HuH-7 (cell line): ENCODE data around the gene RNU7-1.

ENCODE experiments used
- DNase-seq: peaks from one replicate; pipeline ENCODE4 v3.0.0; 2011; ENCODE audit warnings: low spot score

The RNU7-1 gene

DNA sequence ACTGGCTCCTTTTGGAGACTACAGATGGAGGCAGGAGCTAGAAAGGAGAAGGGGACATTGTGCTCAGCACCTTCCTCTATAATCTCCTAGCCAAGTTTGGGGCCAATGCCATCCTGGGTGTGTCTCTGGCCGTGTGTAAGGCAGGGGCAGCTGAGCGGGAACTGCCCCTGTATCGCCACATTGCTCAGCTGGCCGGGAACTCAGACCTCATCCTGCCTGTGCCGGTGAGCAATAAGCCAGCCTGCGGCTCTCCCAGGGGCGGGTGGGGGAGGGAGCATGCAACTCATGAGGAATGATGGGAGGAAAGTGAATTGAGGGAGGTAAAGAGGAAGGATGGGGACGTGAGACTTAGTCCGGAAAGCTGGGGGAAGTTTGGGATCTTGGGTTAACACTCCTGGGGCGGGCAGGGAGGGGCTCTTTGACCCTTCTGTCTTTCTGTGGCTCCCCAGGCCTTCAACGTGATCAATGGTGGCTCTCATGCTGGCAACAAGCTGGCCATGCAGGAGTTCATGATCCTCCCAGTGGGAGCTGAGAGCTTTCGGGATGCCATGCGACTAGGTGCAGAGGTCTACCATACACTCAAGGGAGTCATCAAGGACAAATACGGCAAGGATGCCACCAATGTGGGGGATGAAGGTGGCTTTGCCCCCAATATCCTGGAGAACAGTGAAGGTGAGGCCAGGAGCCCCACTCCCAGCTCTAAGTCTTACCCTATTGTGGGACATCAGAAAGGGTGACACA lies 26.0 kb upstream of the RNU7-1 start:
- no peak for DNase-seq

DNA sequence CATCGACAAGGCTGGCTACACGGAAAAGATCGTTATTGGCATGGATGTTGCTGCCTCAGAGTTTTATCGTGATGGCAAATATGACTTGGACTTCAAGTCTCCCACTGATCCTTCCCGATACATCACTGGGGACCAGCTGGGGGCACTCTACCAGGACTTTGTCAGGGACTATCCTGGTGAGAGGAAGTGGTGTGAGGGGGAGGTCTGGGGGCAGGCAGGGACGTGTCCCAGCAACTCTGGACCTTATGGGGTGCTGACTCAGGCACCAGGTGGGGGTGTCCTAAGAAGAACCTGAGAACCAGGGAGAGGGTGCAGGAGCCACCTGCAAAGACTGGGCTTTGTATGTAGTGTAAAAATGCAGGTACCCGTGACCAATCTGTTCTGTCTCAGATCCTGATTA lies 24.0 kb upstream of the RNU7-1 start:
- no peak for DNase-seq

DNA sequence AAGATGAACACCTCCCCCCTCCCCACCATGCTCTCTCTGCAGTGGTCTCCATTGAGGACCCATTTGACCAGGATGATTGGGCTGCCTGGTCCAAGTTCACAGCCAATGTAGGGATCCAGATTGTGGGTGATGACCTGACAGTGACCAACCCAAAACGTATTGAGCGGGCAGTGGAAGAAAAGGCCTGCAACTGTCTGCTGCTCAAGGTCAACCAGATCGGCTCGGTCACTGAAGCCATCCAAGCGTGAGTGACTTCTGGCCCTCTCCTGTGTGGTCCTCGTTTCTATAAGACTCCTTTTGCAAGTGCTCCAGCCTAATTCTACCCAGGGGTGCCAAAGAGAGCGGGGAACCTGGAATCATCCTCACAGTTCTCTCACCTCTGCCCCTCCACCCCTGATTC lies 22.1 kb upstream of the RNU7-1 start:
- DNase-seq: no peak

DNA sequence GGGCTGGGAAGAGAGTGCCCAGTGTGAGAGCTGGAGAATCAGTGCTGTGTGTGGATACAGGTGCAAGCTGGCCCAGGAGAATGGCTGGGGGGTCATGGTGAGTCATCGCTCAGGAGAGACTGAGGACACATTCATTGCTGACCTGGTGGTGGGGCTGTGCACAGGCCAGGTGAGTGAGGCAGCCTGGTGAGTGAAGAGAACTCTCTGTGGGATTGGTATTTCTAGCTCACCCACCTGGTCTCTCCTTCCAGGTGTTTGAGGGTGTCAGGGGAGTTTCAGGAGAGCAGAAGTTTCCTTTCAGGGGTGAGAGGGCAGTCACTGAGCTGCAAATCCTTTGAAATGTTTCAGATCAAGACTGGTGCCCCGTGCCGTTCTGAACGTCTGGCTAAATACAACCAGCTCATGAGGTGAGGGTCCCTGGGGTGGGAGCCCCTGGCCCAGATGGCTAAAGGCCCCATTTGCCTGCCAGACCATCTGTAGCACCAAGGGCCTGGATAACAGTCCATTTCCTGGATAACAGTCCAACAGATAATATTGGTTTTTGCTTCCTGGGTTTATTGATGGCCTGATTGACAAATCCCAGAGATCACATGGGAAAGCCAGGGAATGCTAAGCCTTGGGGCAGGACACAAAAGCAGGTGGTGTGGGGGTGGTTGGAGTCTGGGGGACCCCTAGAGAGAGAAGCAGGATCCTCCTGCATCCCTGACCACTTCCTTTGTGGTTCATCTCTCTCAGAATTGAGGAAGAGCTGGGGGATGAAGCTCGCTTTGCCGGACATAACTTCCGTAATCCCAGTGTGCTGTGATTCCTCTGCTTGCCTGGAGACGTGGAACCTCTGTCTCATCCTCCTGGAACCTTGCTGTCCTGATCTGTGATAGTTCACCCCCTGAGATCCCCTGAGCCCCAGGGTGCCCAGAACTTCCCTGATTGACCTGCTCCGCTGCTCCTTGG lies 21.3 kb upstream of the RNU7-1 start:
- no peak for DNase-seq

DNA sequence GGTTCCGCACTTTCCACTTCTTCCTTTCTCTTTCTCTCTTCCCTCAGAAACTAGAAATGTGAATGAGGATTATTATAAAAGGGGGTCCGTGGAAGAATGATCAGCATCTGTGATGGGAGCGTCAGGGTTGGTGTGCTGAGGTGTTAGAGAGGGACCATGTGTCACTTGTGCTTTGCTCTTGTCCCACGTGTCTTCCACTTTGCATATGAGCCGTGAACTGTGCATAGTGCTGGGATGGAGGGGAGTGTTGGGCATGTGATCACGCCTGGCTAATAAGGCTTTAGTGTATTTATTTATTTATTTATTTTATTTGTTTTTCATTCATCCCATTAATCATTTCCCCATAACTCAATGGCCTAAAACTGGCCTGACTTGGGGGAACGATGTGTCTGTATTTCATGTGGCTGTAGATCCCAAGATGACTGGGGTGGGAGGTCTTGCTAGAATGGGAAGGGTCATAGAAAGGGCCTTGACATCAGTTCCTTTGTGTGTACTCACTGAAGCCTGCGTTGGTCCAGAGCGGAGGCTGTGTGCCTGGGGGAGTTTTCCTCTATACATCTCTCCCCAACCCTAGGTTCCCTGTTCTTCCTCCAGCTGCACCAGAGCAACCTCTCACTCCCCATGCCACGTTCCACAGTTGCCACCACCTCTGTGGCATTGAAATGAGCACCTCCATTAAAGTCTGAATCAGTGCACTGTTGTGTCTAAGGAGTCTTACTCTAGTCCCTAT lies 20.4 kb upstream of the RNU7-1 start:
- no peak for DNase-seq

DNA sequence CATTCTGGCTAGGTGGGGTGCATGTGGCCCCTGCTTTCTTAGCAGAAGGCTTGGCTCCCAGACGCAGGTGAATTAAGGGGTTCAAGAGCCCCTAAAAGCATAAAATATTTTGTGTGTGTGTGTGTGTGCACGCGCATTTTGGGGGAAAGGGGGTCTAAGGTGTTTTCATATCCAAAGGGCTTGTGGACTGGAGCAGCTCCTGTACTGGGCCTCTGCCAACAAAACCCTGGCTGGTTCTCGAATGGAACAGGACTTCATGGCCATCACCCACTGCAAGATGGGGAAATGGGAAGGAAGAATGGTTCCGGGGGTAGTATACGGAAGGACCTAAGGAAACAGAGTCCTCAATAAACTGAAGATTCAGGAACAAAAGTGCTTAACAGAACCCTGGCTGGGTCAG lies 19.8 kb upstream of the RNU7-1 start:
- no peak for DNase-seq

DNA sequence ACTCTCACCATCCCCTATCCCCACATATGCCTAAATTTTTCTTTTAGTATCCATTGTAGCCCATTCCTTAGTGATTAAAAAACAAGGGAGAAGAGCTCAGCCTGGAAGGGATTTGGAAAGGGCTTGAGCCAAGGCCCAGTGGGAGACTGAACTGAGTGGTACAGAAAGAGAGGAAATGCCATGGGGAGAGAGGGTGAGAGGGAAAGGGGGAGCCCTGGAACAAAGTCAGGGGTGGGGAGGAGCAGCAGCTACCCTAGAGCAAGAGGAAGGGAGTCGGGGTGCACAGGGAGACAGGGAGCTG lies 18.4 kb upstream of the RNU7-1 start:
- no peak for DNase-seq

DNA sequence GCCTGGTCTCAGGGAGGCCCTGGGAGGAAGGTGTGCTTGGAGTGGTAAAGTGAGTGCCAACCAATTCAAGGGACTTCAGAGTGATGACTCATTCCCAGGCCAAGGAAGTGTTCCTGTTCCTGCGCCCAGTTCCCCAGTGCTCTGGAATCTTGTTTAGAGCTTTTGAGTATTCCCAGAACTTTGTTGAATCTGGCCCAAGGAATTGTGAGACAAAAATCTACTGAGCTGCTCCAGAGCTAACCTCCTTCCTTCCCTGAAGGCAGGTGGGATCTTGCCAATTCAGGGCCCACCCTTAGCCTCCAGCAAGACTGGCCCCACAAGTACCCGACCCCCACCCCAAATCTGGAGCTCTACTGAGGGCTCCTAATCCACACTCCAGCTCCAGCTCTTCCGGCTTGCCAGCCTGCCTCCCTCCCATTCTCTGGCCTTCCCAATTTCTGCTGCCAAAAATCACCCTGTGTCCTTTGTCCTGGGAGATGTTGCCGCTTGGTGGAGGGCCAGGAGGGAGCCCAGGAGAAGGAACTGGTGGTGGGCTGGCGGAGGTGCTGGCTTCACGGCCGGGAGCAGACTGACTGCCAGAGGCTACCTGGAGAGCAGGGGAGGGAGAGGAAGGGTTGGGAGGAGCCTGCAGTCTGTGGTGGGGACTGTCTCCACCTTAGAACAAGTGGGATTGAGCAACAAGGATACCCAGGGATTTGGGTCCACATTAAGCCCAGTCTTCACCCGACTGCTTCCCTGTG lies 17.9 kb upstream of the RNU7-1 start:
- DNase-seq: no peak

DNA sequence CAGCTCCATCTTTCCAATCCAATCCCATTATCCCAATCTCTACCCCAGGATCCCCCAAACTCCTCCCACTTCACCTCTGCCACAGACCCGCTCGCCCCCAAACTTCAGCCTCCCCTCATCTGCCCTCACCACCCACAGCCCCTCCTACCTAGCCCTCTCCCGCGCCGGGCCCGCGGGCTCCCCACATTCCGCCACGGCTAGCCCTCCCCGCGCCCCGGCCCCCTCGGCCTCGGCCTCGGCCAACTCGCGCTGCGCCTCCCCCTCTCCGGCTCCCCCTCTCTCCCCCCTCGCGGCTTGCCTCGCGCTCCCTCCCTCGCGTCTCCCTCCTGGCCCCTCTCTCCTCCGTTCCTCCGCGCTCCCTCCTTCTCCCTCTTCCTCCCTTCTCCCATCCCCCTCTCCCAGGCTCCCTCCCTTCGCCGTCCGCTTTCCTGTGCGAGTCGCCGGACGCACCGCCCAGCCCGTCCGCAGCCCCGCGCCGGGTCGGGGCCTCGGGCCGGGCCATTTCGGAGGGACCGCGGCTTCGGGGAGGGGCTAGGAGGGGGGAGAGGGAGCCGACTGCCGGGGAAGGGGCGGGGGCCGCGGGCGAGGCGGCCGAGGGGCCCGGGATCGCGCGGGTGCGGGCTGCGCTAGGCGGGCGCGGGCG lies 16.1 kb upstream of the RNU7-1 start, which contains the start of gene ATN1:
Gene ATN1 (plus strand): TSS at position 581 of the 643 bp plus-strand sequence. CDS start 6,043 bp downstream, outside the sequence.
- DNase-seq: peak; percentile 75

DNA sequence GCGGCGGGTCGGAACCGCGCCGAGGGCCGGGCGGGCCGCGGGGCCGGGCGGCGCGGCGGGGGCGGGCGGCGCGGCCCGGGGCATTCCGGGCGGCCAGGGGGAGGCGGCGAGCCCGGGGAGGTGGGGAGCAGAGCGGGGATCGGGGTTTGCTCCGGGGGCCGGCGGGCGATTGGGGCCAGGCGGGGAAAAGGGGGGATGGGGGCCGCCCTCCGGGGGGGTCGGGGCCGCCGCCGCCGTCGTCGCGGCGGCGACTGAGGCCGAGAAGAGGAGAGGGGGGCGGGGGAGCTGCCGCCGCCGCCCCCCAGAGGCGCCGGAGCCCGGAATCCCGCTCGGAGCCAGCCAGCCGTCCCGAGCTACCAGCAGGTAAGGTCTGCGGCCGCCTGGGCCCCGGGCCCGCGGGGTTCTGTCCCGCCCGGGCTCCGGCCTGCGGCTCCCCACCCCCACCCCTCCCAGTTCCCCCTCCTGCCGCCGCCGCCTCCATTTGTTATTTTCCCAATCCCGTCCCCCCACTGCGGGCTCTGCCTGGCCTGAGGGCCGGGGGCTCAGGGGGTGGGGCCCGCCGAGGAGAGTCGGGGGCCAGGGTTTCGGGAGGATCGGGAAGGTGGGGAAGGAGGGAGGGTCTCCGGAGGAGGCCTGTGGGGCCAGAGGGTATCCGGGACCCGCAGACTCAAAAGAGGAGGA lies 15.5 kb upstream of the RNU7-1 start:
- no peak for DNase-seq

DNA sequence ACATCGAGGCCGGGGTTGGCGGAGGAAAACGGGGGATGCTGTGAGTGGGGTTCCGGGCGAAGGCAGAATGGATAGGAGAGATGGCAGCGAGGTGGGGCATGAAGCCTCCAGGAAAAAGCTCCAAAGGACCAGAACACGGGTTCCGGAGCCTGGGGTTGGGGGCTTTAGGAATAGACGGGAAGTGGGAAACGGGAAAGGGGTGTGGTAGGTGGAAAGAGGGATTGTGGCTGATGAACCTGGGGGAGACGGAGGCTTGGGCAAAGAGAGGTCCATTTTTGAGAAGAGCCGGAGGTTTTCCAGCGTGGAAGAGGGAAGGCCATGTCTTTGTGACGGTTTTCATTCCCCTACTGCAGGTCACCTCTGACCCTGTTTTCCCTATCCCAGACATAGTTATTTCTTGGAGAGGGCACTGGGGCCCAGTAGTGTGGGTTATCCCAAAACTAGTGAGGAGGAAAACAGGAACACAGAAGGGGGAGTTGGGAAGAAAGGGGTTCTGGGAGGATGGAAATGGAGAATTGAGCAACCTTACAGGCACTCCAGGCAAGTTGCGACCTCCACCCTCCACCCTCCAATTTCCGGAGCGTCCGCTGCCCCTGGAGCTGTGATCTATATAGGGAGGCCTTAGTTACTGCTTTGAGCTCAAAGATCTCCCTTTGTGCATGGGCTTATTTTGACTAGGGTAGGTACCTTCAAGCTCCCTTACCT lies 14.8 kb upstream of the RNU7-1 start:
- DNase-seq: no peak

DNA sequence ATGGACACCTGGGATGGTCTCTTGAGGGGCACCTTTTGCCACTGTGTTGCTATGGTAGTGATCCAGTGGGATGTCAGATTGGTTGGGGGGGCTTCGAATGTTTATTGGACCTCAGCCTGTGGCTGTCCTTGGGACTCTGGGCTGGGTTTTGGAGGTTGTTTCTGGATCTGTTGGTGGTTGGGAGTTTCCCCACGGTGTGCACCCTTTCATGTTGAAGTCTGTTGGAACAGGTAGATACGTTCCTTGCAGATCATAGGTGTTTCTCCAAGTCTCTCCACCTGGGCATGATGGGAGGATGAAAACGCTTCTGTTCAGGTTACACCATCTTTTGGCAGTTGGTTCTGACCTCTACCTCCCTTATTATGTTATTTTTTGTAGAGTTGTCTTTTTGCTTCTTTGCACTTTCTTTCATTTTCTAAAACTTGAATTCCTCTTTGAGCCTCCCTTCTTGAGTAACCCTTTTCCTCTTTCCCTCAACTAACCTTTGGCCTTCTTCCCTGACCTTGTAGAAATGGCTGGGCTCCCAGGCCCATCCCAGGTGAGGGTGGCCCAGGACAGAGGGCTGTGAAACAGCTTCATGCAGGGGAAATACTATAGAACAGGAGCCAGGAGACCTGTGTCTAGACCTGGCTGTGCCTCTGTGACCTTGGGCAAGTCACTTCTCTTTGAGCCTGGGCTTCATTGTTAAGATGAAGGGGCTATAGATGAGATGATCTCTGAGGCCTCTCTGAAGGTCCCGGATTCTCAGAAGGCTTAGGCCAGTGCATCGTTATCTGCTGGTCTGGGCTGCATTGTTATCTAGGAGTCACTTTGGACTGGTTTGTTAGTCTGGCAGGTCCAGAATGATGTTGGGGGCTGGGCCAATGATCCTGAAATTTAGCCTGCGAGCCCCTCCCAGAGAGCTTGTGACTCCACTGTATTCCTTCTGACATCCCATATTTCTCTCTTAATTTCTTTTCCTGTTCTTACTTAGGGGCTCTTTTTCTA lies 13.9 kb upstream of the RNU7-1 start:
- DNase-seq: no peak

DNA sequence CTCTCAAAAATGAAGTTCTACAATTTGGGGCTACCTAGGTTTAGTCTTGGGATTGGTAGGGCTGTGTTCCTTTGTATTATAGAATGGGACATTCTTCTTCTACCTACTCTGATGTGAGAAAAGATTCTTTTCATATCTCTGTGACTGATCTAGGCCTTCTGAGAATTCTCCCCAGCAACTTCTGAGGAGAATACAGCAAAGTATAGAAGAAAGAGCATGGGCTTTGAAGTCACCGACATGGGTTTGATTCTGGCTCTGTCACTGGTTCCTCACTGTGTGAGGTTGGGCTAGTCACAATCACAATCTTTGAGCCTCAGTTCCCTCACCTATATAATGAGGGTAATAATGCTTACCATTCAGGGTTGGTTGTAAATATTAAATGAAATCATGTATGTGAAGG lies 10.8 kb upstream of the RNU7-1 start:
- DNase-seq: no peak

DNA sequence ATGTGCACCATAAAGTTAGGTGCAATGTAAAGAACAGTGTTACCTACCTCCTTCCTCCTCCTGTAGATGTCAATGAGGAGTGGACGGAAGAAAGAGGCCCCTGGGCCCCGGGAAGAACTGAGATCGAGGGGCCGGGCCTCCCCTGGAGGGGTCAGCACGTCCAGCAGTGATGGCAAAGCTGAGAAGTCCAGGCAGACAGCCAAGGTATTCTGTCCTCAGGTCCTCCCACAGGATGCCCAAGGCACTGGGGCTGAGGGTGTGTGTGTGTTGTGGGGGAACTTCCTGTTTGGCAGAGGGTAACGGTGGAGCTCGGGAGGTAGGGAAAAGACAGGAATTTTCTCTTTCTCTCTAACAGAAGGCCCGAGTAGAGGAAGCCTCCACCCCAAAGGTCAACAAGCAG lies 9.5 kb upstream of the RNU7-1 start:
- DNase-seq: no peak

DNA sequence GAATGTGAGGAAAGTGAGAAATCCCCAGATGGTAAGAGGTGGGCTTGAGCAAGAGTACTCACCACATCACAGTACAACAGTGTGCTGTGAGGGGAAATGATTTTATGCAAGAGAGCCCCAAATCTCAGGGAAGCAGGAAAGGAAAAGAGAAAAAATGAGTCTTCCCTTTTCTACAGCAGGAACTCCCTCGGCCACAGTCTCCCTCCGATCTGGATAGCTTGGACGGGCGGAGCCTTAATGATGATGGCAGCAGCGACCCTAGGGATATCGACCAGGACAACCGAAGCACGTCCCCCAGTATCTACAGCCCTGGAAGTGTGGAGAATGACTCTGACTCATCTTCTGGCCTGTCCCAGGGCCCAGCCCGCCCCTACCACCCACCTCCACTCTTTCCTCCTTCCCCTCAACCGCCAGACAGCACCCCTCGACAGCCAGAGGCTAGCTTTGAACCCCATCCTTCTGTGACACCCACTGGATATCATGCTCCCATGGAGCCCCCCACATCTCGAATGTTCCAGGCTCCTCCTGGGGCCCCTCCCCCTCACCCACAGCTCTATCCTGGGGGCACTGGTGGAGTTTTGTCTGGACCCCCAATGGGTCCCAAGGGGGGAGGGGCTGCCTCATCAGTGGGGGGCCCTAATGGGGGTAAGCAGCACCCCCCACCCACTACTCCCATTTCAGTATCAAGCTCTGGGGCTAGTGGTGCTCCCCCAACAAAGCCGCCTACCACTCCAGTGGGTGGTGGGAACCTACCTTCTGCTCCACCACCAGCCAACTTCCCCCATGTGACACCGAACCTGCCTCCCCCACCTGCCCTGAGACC lies 8.0 kb upstream of the RNU7-1 start:
- no peak for DNase-seq

DNA sequence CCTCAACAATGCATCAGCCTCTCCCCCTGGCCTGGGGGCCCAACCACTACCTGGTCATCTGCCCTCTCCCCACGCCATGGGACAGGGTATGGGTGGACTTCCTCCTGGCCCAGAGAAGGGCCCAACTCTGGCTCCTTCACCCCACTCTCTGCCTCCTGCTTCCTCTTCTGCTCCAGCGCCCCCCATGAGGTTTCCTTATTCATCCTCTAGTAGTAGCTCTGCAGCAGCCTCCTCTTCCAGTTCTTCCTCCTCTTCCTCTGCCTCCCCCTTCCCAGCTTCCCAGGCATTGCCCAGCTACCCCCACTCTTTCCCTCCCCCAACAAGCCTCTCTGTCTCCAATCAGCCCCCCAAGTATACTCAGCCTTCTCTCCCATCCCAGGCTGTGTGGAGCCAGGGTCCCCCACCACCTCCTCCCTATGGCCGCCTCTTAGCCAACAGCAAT lies 7.4 kb upstream of the RNU7-1 start:
- no peak for DNase-seq

DNA sequence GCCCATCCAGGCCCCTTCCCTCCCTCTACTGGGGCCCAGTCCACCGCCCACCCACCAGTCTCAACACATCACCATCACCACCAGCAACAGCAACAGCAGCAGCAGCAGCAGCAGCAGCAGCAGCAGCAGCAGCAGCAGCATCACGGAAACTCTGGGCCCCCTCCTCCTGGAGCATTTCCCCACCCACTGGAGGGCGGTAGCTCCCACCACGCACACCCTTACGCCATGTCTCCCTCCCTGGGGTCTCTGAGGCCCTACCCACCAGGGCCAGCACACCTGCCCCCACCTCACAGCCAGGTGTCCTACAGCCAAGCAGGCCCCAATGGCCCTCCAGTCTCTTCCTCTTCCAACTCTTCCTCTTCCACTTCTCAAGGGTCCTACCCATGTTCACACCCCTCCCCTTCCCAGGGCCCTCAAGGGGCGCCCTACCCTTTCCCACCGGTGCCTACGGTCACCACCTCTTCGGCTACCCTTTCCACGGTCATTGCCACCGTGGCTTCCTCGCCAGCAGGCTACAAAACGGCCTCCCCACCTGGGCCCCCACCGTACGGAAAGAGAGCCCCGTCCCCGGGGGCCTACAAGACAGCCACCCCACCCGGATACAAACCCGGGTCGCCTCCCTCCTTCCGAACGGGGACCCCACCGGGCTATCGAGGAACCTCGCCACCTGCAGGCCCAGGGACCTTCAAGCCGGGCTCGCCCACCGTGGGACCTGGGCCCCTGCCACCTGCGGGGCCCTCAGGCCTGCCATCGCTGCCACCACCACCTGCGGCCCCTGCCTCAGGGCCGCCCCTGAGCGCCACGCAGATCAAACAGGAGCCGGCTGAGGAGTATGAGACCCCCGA lies 6.8 kb upstream of the RNU7-1 start:
- DNase-seq: no peak
